Tibial nerve (tissue), 4 donors: ENCODE data around the gene IFNGR1. TPM values are rescaled to one million over a fixed set of nuclear protein-coding genes. Genes with fewer than 3 reads are reported as not detected.

Source experiments
- DNase-seq, 2 donors: peaks; one replicate each; pipeline ENCODE4 v3.0.0-alpha.2; 2019; ENCODE audit warnings: low spot score in 2 of 2
- H3K27ac ChIP-seq, 4 donors: fragments of 200-600 bp; sonication (generic) in 3 of 4; one replicate each; pipeline ENCODE4 v1.5.1; 2017 to 2019; ENCODE audit warnings: mild to moderate bottlenecking in 1 of 4
- H3K27me3 ChIP-seq, 2 donors: fragments of 200-600 bp; sonication (generic) in 1 of 2; one replicate each; pipeline versions ENCODE4 v1.5.1 to v1.6.0; 2017 to 2019
- H3K36me3 ChIP-seq, 3 donors: fragments of 200-600 bp; sonication (generic); one replicate each; pipeline ENCODE4 v1.5.1; 2018 to 2019
- H3K4me1 ChIP-seq, 4 donors: fragments of 200-600 bp; sonication (generic) in 3 of 4; one replicate each; pipeline ENCODE4 v1.5.1; 2017 to 2019
- H3K4me3 ChIP-seq, 4 donors: fragments of 200-600 bp; sonication (generic) in 3 of 4; one replicate each; pipeline ENCODE4 v1.5.1; 2017 to 2019; ENCODE audit warnings: mild to moderate bottlenecking in 1 of 4, moderate library complexity in 1 of 4
- H3K9me3 ChIP-seq, 4 donors: fragments of 200-600 bp; sonication (generic) in 3 of 4; one replicate each; pipeline ENCODE4 v1.5.1; 2017 to 2019
- EP300 ChIP-seq, 2 donors: sonication (generic); formaldehyde crosslinking; IDR thresholded peaks; one replicate each; pipeline ENCODE4 v1.6.1; 2017; ENCODE audit warnings: antibody characterized with exemption in 2 of 2, mild to moderate bottlenecking in 1 of 2
- POLR2A ChIP-seq, 2 donors: fragments of 450-650 bp; IDR thresholded peaks; one replicate each; pipeline ENCODE4 v1.6.1; 2017; ENCODE audit warnings: antibody characterized with exemption in 2 of 2, mild to moderate bottlenecking in 2 of 2, moderate library complexity in 2 of 2
- WGBS, 2 donors: methylation state at CpG; one replicate each; pipeline ENCODE4 v1.1.5; 2018; 5-methylcytosine and 5-hydroxymethylcytosine counted together
- total RNA-seq, 4 donors: library from RNA; depleted of rRNA; stranded (reverse); fragments of >200 nt; gene quantifications; one replicate each; pipeline ENCODE4 v1.1.0, GENCODE V29; 2016
- TF ChIP-seq, protein P1 (sequence below), 5 experiments: fragments of 200-600 bp in 3 of 5; fragments of 450-650 bp in 2 of 5; sonication (generic) in 3 of 5; IDR thresholded peaks; one replicate each; pipeline ENCODE4 v1.5.1; 2016 to 2019; ENCODE audit warnings: antibody characterized with exemption in 5 of 5, mild to moderate bottlenecking in 3 of 5, moderate library complexity in 2 of 5

Gene IFNGR1
- total RNA-seq, 4 donors from 2014 or later: 73.8 to 125 (median 97.8) TPM

DNA sequence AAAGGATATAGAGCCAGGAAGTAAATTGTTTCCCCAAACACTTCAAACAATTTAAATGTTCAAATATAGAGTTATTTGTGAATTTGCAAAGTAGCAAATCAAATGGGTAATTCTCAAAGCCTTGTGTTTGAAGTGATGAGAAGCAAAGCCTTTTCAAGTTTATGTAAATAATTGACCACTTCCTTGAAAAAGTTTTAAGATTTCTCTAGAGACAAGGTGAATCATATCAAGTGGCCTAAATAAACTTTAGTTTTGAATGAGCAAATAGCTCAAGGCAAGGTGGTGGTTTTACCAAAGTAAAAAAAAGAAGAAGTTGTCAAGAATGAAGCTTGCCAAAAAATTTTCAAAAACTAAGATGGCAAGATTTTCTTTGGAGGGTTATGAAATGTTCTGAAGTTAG is 42.6 kb upstream of the IFNGR1 start:
- H3K27ac ChIP-seq: peak overlapping the region in 3 of 4 donors; percentile 42 to 69 (median 47)
- TF ChIP-seq EP300 (IDR thresholded peaks at IDR 0.05) (no peak), POLR2A (IDR thresholded peaks at IDR 0.05) (no peak)
- TF ChIP-seq, protein P1, sequence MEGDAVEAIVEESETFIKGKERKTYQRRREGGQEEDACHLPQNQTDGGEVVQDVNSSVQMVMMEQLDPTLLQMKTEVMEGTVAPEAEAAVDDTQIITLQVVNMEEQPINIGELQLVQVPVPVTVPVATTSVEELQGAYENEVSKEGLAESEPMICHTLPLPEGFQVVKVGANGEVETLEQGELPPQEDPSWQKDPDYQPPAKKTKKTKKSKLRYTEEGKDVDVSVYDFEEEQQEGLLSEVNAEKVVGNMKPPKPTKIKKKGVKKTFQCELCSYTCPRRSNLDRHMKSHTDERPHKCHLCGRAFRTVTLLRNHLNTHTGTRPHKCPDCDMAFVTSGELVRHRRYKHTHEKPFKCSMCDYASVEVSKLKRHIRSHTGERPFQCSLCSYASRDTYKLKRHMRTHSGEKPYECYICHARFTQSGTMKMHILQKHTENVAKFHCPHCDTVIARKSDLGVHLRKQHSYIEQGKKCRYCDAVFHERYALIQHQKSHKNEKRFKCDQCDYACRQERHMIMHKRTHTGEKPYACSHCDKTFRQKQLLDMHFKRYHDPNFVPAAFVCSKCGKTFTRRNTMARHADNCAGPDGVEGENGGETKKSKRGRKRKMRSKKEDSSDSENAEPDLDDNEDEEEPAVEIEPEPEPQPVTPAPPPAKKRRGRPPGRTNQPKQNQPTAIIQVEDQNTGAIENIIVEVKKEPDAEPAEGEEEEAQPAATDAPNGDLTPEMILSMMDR (IDR thresholded peaks at IDR 0.05): no peak
- no peaks in the 10 kb centered on the region for H3K27me3 ChIP-seq
- no peak for DNase-seq
- H3K36me3 ChIP-seq: no peaks in the 10 kb centered on the region
- no peak overlapping the region for H3K4me3 ChIP-seq
- peaks cover 0 to 34% (median 12%) of the 10 kb centered on the region in 4 donors for H3K4me1 ChIP-seq
- H3K9me3 ChIP-seq: peaks cover 0 to 7% (median 0%) of the 10 kb centered on the region in 4 donors

DNA sequence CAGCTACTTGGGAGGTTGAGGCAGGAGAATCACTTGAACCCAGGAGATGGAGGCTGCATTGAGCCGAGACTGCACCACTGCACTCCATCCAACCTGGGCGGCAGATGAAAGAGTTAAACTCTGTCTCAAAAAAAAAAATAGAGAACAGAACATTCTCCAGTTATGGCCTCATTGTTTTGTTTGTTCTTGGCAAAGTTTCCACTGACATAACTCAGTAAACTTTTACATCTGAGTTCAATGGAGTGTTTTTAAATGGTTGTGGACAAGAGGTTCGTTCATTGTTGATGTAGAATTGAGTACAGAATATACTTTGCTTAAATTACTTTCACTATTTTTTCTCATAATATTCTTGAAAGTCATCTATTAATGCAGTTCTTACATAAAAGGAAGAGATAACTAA is 42.2 kb upstream of the IFNGR1 start:
- H3K36me3 ChIP-seq: no peaks in the 10 kb centered on the region
- TF ChIP-seq POLR2A (IDR thresholded peaks at IDR 0.05) (no peak), EP300 (IDR thresholded peaks at IDR 0.05) (peak in 1 of 2 donors; percentile 53)
- no peak for DNase-seq
- H3K4me1 ChIP-seq: peaks cover 0 to 34% (median 12%) of the 10 kb centered on the region in 4 donors
- no peak overlapping the region for H3K4me3 ChIP-seq
- peaks cover 0 to 7% (median 0%) of the 10 kb centered on the region in 4 donors for H3K9me3 ChIP-seq
- 15 to 33% methylated on average over 3 of the region's 3 CpGs for WGBS, 2 donors
- H3K27me3 ChIP-seq: no peaks in the 10 kb centered on the region
- H3K27ac ChIP-seq: peak overlapping the region in 3 of 4 donors; percentile 42 to 69 (median 47)

DNA sequence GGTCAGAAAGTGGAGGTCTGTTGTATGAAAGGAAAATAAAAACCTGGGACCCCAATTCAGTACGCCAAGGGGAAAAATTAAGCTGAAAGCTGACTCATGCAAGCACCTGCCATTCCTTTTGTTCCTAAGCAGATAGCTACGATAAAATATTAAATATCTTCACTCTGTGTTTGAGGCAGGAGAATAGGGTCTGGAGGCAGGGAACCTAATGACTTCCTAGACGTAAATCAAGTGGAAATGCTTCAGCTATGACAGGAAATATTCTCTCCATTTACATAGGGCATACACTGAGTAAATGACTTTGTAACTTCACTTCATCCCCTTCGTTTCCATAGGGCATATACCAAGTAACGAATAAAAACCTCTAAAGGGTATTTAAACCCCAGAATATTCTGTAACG is 41.0 kb upstream of the IFNGR1 start:
- peak overlapping the region in 1 of 4 donors; percentile 69 for H3K27ac ChIP-seq
- H3K9me3 ChIP-seq: peaks cover 0 to 17% (median 0%) of the 10 kb centered on the region in 4 donors
- WGBS, 2 donors: 74 to 75% methylated on average over 6 of the region's 6 CpGs
- no peaks in the 10 kb centered on the region for H3K27me3 ChIP-seq
- peaks cover 0 to 26% (median 12%) of the 10 kb centered on the region in 4 donors for H3K4me1 ChIP-seq
- no peak for DNase-seq
- H3K4me3 ChIP-seq: no peak overlapping the region
- no peaks in the 10 kb centered on the region for H3K36me3 ChIP-seq
- TF ChIP-seq, protein P1 (IDR thresholded peaks at IDR 0.05): no peak
- TF ChIP-seq POLR2A (IDR thresholded peaks at IDR 0.05) (no peak), EP300 (IDR thresholded peaks at IDR 0.05) (no peak)

DNA sequence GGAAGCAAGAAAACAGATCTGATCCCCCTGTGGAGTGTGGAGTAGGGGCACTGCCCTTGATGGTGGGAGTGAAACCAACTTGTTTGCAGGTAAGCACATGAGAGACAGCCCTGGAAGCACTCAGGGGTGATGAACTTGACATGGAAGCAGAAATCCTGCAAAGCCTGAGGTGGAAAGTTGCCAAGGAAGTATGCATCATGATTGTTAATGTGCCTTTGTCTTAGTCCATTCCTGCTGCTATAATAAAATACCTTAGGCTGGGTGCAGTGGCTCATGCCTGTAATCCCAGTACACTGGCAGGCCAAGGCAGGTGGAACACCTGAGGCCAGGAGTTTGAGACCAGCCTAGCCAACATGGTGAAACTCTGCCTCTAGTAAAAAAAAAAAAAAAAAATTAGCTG is 40.2 kb upstream of the IFNGR1 start:
- H3K27me3 ChIP-seq: no peaks in the 10 kb centered on the region
- peaks cover 0 to 26% (median 12%) of the 10 kb centered on the region in 4 donors for H3K4me1 ChIP-seq
- H3K4me3 ChIP-seq: no peak overlapping the region
- H3K36me3 ChIP-seq: no peaks in the 10 kb centered on the region
- TF ChIP-seq, protein P1 (IDR thresholded peaks at IDR 0.05): no peak
- no peak for TF ChIP-seq EP300 (IDR thresholded peaks at IDR 0.05)
- TF ChIP-seq POLR2A (IDR thresholded peaks at IDR 0.05): no peak
- no peak for DNase-seq
- peaks cover 0 to 23% (median under 1%) of the 10 kb centered on the region in 4 donors for H3K9me3 ChIP-seq
- no peak overlapping the region for H3K27ac ChIP-seq

DNA sequence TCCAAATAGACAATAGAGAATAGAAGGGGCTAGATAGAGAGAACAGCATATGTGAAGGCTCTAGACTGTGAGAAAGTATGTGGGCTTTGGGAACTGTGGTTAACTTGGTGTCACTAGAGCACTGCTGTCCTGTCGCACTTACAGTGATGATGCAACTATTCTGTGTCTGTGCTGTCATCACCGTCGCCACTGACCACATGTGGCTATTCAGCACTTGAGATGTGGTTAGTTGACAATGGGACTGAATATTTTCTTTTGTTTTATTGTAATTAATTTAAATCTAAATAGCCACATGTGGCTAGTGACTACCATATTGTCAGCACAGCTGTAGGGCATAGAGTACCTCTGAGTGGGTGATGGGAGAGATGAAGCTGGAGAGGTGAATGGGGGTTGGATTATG is 39.0 kb upstream of the IFNGR1 start:
- no peak for TF ChIP-seq EP300 (IDR thresholded peaks at IDR 0.05)
- no peak for TF ChIP-seq POLR2A (IDR thresholded peaks at IDR 0.05)
- TF ChIP-seq, protein P1 (IDR thresholded peaks at IDR 0.05): no peak
- H3K36me3 ChIP-seq: no peaks in the 10 kb centered on the region
- H3K4me3 ChIP-seq: no peak overlapping the region
- 83% methylated on average over 3 of the region's 3 CpGs for WGBS, 2 donors
- H3K27ac ChIP-seq: no peak overlapping the region
- H3K9me3 ChIP-seq: peaks cover 0 to 30% (median 2%) of the 10 kb centered on the region in 4 donors
- DNase-seq: no peak
- H3K4me1 ChIP-seq: peaks cover 0 to 26% (median 12%) of the 10 kb centered on the region in 4 donors
- no peaks in the 10 kb centered on the region for H3K27me3 ChIP-seq
